ENCODE results near the gene KIAA1210. TPM values are rescaled to one million over a fixed set of nuclear protein-coding genes. Genes with fewer than 3 reads are reported as not detected.

The KIAA1210 gene
- polyA plus RNA-seq, 3 donors = not detected

DNA sequence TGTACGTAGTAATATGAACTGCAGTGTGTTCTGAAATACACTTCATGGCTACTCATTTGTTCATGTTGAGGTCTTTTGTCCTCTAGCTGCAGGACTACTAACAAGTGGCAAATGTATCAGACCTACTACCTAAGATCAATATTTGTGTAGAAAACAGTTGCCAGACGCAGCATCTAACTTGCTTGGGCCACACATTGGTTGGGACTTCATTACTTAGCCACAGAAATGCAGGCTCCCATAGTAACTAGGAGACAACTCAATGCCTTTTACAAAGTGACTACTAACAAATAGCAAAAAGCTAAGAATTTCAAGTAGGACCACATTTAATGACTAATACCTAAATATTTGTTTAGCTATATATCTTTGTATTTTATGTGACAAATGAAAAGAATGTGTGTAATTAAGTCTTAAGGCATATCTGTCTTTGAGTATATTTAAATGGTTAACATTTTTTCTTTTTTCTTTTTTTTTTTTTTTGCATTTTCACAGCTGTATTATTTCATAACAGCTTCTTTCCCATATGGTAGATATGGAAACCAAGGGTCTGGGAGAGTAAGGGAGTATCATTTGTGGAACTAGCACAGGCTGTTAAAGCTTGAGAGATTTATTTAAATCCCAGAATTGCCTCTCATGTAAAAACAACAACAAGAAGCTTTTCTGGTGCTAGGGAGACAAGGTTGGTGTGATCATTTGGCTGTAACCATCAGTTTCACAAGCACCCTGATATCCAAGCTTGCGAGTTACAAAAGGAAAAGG is 52.2 kb downstream of the KIAA1210 start:
- Histone ChIP-seq H3K79me2 (ENCODE audit: insufficient read depth, low read length) (no peaks in the 10 kb centered on the region), H3K9ac (ENCODE audit: insufficient read depth, low read length, poor library complexity, severe bottlenecking) (no peak overlapping the region), H3K4me3 (replicated peaks in 1 of 3; ENCODE audit: low read depth in 2 of 3, low read length in 3 of 3) (no peak overlapping the region), H3K9me3 (replicated peaks in 1 of 2; ENCODE audit: control insufficient read depth in 1 of 2, insufficient read depth in 1 of 2, low read length in 2 of 2) (no peaks in the 10 kb centered on the region), H3K27me3 (ENCODE audit: control insufficient read depth in 2 of 2, insufficient read depth in 2 of 2, low read length in 2 of 2) (no peaks in the 10 kb centered on the region), H3K4me1 (ENCODE audit: control insufficient read depth in 1 of 2, insufficient read depth in 2 of 2, low read length in 2 of 2) (peaks cover 0 to 8% of the 10 kb centered on the region in 2 donors), H4K20me1 (ENCODE audit: insufficient read depth, low read length) (no peaks in the 10 kb centered on the region), H3K27ac (ENCODE audit: low read depth in 1 of 2, low read length in 2 of 2) (no peak overlapping the region), H3K36me3 (replicated peaks in 1 of 2; ENCODE audit: control insufficient read depth in 1 of 2, insufficient read depth in 2 of 2, low read length in 2 of 2) (no peaks in the 10 kb centered on the region), H3K4me2 (replicated peaks; ENCODE audit: extremely low read depth, low read length, poor library complexity, severe bottlenecking) (no peak overlapping the region), H2AFZ (ENCODE audit: insufficient read depth, low read depth, low read length, poor library complexity, severe bottlenecking) (no peak overlapping the region)
- Mint-ChIP-seq H3K4me1 (peaks cover 11% of the 10 kb centered on the region), H3K9me3 (peaks cover 0 to 2% (median 0%) of the 10 kb centered on the region in 7 donors), H3K27ac (no peak overlapping the region), H3K27me3 (ENCODE audit: low read depth in 3 of 3) (peaks cover 0 to 17% (median 0%) of the 10 kb centered on the region in 3 donors), H3K4me3 (no peak overlapping the region), H3K36me3 (no peaks in the 10 kb centered on the region)
- no peak for DNase-seq
- TF ChIP-seq CTCF (IDR thresholded peaks at IDR 0.05) = no peak
- WGBS (ENCODE audit: insufficient coverage) = no CpG with 5 or more reads among the region's 3 CpGs
- intact Hi-C loops (cut with micrococcal nuclease) = no loop called here

DNA sequence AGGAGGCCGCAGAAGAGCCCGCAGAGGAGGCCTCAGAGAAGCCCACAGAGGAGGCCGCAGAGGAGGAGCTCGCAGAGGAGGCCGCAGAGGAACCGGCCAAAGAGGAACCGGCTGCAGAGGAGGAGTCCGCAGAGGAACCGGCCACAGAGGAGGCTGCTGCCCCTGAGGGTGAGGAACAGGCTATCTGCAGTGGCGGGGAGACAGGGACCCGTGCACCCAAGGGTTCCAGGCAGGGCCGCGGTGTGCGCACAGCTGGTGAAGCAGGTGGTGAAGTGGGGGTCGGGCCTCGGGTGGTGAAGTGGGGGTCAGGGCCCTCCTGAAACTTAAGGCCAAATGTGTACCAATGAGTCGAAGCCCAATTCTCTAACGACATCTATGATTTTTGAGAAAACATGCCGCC is 53.7 kb downstream of the KIAA1210 start:
- H3K9ac ChIP-seq (ENCODE audit: insufficient read depth, low read length, poor library complexity, severe bottlenecking) = no peak overlapping the region
- Mint-ChIP-seq H3K4me3 (no peak overlapping the region), H3K27ac (no peak overlapping the region), H3K9me3 (no peaks in the 10 kb centered on the region), H3K36me3 (no peaks in the 10 kb centered on the region), H3K27me3 (ENCODE audit: low read depth in 3 of 3) (peaks cover 0 to 11% (median 0%) of the 10 kb centered on the region in 3 donors), H3K4me1 (peaks cover 11% of the 10 kb centered on the region)
- 93% methylated on average over 5 of the region's 19 CpGs for WGBS (ENCODE audit: insufficient coverage)
- TF ChIP-seq CTCF (IDR thresholded peaks at IDR 0.05) = no peak
- H3K4me1 ChIP-seq (ENCODE audit: control insufficient read depth in 1 of 2, insufficient read depth in 2 of 2, low read length in 2 of 2) = peaks cover 0 to 8% of the 10 kb centered on the region in 2 donors
- no peaks in the 10 kb centered on the region for H4K20me1 ChIP-seq (ENCODE audit: insufficient read depth, low read length)
- H3K4me2 ChIP-seq (replicated peaks; ENCODE audit: extremely low read depth, low read length, poor library complexity, severe bottlenecking) = no peak overlapping the region
- no peaks in the 10 kb centered on the region for H3K36me3 ChIP-seq (replicated peaks in 1 of 2; ENCODE audit: control insufficient read depth in 1 of 2, insufficient read depth in 2 of 2, low read length in 2 of 2)
- no peak overlapping the region for H2AFZ ChIP-seq (ENCODE audit: insufficient read depth, low read depth, low read length, poor library complexity, severe bottlenecking)
- H3K27ac ChIP-seq (ENCODE audit: low read depth in 1 of 2, low read length in 2 of 2) = no peak overlapping the region
- no peak for DNase-seq
- intact Hi-C loops (cut with micrococcal nuclease) = no loop called here
- no peak overlapping the region for H3K4me3 ChIP-seq (replicated peaks in 1 of 3; ENCODE audit: low read depth in 2 of 3, low read length in 3 of 3)
- H3K9me3 ChIP-seq (replicated peaks in 1 of 2; ENCODE audit: control insufficient read depth in 1 of 2, insufficient read depth in 1 of 2, low read length in 2 of 2) = no peaks in the 10 kb centered on the region
- no peaks in the 10 kb centered on the region for H3K27me3 ChIP-seq (ENCODE audit: control insufficient read depth in 2 of 2, insufficient read depth in 2 of 2, low read length in 2 of 2)
- no peaks in the 10 kb centered on the region for H3K79me2 ChIP-seq (ENCODE audit: insufficient read depth, low read length)

All from CD14-positive monocyte (primary cell).